ENCODE results near the gene OR5H14. TPM values are rescaled to one million over a fixed set of nuclear protein-coding genes. Genes with fewer than 3 reads are reported as not detected.

OR5H14 gene
- total RNA-seq (2021; ENCODE audit: unreplicated experiment) (not detected), Bru-seq, nascent RNA (not detected), BruChase-seq, experiment 1, labeled RNA remaining after a 2-hour chase (not detected), BruChase-seq, experiment 2, labeled RNA remaining after a 6-hour chase (not detected)
- not detected for polyA plus RNA-seq (2012; ENCODE audit: insufficient read length)
- long read RNA-seq, result 0 reads

DNA sequence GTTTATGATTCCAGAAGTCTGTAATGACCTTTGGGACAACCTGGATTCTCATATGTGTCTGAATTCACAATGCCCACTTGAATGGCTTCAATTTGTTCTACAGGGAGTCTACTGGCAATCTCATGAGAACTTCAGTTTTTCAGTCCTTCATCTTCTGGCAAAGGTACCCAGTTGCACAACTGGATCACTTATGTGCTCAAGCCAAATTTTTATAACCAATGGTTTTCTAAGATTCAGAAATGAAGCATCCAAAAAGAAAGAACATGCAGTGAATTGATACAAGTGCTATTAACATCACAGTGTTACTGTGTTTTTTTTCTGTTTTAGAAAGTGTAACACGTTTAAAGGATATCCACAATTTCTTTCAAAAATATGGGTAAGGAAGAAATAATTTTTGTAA, at the start of gene OR5H14:
Gene OR5H14, plus strand, starts transcription at position 301 of the 400 bp plus-strand sequence. CDS start 1,907 bp downstream, outside the sequence.
- Histone ChIP-seq H3K27me3 (ENCODE audit: control insufficient read depth, insufficient read depth, low read length) (no peaks in the 10 kb centered on the region), H3K36me3 (ENCODE audit: control insufficient read depth, insufficient read depth, low read length) (no peaks in the 10 kb centered on the region), H3K4me3 (ENCODE audit: low read depth in 2 of 2, low read length in 2 of 2) (no peak within 1 kb of the TSS), H3K4me1 (ENCODE audit: control insufficient read depth, insufficient read depth, low read length) (no peaks in the 10 kb centered on the region), H3K27ac (ENCODE audit: low read length) (no peak within 1 kb of the TSS), H3K9me3 (ENCODE audit: control insufficient read depth, insufficient read depth, low read depth, low read length) (no peaks in the 10 kb centered on the region)
- DNase-seq (ENCODE audit: low read depth, low spot score) (no peak), ATAC-seq (no peak)
- POLR2A ChIA-PET, result no interaction called here
- CTCF ChIA-PET, result no interaction called here
- in situ Hi-C loops (cut with HindIII; ENCODE audit: low pct_unique_long_range_greater_than_20kb, low sequenced_read_pairs) (no loop called here), intact Hi-C loops (cut with micrococcal nuclease; ENCODE audit: unreplicated experiment) (no loop called here)
- TF ChIP-seq, protein P1, sequence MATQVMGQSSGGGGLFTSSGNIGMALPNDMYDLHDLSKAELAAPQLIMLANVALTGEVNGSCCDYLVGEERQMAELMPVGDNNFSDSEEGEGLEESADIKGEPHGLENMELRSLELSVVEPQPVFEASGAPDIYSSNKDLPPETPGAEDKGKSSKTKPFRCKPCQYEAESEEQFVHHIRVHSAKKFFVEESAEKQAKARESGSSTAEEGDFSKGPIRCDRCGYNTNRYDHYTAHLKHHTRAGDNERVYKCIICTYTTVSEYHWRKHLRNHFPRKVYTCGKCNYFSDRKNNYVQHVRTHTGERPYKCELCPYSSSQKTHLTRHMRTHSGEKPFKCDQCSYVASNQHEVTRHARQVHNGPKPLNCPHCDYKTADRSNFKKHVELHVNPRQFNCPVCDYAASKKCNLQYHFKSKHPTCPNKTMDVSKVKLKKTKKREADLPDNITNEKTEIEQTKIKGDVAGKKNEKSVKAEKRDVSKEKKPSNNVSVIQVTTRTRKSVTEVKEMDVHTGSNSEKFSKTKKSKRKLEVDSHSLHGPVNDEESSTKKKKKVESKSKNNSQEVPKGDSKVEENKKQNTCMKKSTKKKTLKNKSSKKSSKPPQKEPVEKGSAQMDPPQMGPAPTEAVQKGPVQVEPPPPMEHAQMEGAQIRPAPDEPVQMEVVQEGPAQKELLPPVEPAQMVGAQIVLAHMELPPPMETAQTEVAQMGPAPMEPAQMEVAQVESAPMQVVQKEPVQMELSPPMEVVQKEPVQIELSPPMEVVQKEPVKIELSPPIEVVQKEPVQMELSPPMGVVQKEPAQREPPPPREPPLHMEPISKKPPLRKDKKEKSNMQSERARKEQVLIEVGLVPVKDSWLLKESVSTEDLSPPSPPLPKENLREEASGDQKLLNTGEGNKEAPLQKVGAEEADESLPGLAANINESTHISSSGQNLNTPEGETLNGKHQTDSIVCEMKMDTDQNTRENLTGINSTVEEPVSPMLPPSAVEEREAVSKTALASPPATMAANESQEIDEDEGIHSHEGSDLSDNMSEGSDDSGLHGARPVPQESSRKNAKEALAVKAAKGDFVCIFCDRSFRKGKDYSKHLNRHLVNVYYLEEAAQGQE (IDR thresholded peaks at IDR 0.05; ENCODE audit: insufficient read depth in 1 of 2, low read depth in 2 of 2, low read length in 1 of 2), result no peak
- TF ChIP-seq SIN3A (IDR thresholded peaks at IDR 0.05; ENCODE audit: borderline replicate concordance, insufficient read depth, low read depth, low read length), result no peak
- no peak for TF ChIP-seq TCF7L2 (IDR thresholded peaks at IDR 0.05; ENCODE audit: low read depth, low read length)
- TF ChIP-seq, protein P2, sequence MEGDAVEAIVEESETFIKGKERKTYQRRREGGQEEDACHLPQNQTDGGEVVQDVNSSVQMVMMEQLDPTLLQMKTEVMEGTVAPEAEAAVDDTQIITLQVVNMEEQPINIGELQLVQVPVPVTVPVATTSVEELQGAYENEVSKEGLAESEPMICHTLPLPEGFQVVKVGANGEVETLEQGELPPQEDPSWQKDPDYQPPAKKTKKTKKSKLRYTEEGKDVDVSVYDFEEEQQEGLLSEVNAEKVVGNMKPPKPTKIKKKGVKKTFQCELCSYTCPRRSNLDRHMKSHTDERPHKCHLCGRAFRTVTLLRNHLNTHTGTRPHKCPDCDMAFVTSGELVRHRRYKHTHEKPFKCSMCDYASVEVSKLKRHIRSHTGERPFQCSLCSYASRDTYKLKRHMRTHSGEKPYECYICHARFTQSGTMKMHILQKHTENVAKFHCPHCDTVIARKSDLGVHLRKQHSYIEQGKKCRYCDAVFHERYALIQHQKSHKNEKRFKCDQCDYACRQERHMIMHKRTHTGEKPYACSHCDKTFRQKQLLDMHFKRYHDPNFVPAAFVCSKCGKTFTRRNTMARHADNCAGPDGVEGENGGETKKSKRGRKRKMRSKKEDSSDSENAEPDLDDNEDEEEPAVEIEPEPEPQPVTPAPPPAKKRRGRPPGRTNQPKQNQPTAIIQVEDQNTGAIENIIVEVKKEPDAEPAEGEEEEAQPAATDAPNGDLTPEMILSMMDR (IDR thresholded peaks at IDR 0.05), result no peak
- TF ChIP-seq POLR2AphosphoS5 (IDR thresholded peaks at IDR 0.05; ENCODE audit: low read depth, low read length), result no peak
- no TSS peak for BruUV-seq (replicated peaks)

DNA sequence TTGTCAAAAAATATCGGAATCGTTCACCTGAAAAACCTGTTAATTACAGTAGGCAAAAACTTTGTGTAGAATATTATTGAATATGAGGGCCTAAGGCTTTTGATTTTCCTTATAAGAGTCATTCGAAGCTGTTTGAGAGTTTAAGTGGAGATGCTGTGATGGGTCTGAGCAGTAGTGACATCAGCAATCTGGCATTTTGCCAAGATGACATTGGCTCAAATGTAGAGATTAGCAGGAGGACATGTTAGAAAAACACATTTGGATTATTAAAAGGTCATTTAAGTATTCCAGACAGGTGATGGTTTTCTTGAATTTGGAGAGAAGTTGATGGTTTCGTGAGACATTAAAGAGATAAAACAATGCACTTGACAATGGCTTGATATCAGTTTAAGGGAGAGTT, 47.4 kb upstream of the OR5H14 start:
- Histone ChIP-seq H3K27me3 (ENCODE audit: control insufficient read depth, insufficient read depth, low read length) (no peaks in the 10 kb centered on the region), H3K9me3 (ENCODE audit: control insufficient read depth, insufficient read depth, low read depth, low read length) (no peaks in the 10 kb centered on the region), H3K27ac (ENCODE audit: low read length) (no peak overlapping the region), H3K4me1 (ENCODE audit: control insufficient read depth, insufficient read depth, low read length) (no peaks in the 10 kb centered on the region), H3K4me3 (ENCODE audit: low read depth in 2 of 2, low read length in 2 of 2) (no peak overlapping the region), H3K36me3 (ENCODE audit: control insufficient read depth, insufficient read depth, low read length) (no peaks in the 10 kb centered on the region)
- no TSS peak for BruUV-seq (replicated peaks)
- intact Hi-C loops (cut with micrococcal nuclease; ENCODE audit: unreplicated experiment), result no loop called here
- ChIA-PET CTCF (no interaction called here), POLR2A (no interaction called here)
- TF ChIP-seq, protein P2 (IDR thresholded peaks at IDR 0.05), result no peak
- TF ChIP-seq TCF7L2 (IDR thresholded peaks at IDR 0.05; ENCODE audit: low read depth, low read length) (no peak), SIN3A (IDR thresholded peaks at IDR 0.05; ENCODE audit: borderline replicate concordance, insufficient read depth, low read depth, low read length) (no peak), POLR2AphosphoS5 (IDR thresholded peaks at IDR 0.05; ENCODE audit: low read depth, low read length) (no peak)
- TF ChIP-seq, protein P1 (IDR thresholded peaks at IDR 0.05; ENCODE audit: insufficient read depth in 1 of 2, low read depth in 2 of 2, low read length in 1 of 2), result no peak
- DNase-seq (ENCODE audit: low read depth, low spot score) (no peak), ATAC-seq (no peak)
- in situ Hi-C loops (cut with HindIII; ENCODE audit: low pct_unique_long_range_greater_than_20kb, low sequenced_read_pairs), result no loop called here
